ENCODE data around the gene MCTP1.

Gene MCTP1

GRCh38 chr5:95256991-95257390, 27.9 kb downstream of the MCTP1 start:
- in situ Hi-C loops (cut with MboI; ENCODE audit: low pct_unique_long_range_greater_than_20kb, low sequenced_read_pairs, unreplicated experiment): loop anchor here (25.0 kb wide), 1 partner anchor 295 kb away; no protein-coding TSS in a partner anchor
- no peak for TF ChIP-seq CTCF (IDR thresholded peaks at IDR 0.05; ENCODE audit: extremely low read depth, insufficient read depth, missing control alignments)
- no peak for DNase-seq (ENCODE audit: low spot score)

GRCh38 chr5:95256446-95256845, 28.4 kb downstream of the MCTP1 start:
- in situ Hi-C loops (cut with MboI; ENCODE audit: low pct_unique_long_range_greater_than_20kb, low sequenced_read_pairs, unreplicated experiment): loop anchor here (25.0 kb wide), 1 partner anchor 294 kb away; no protein-coding TSS in a partner anchor
- no peak for DNase-seq (ENCODE audit: low spot score)
- no peak for TF ChIP-seq CTCF (IDR thresholded peaks at IDR 0.05; ENCODE audit: extremely low read depth, insufficient read depth, missing control alignments)

GRCh38 chr5:95252801-95253200, 32.1 kb downstream of the MCTP1 start:
- no peak for TF ChIP-seq CTCF (IDR thresholded peaks at IDR 0.05; ENCODE audit: extremely low read depth, insufficient read depth, missing control alignments)
- in situ Hi-C loops (cut with MboI; ENCODE audit: low pct_unique_long_range_greater_than_20kb, low sequenced_read_pairs, unreplicated experiment): loop anchor here (25.0 kb wide), 1 partner anchor 290 kb away; no protein-coding TSS in a partner anchor
- DNase-seq (ENCODE audit: low spot score): no peak

- TF ChIP-seq CTCF (IDR thresholded peaks at IDR 0.05; ENCODE audit: extremely low read depth, insufficient read depth, missing control alignments): no peak
- DNase-seq (ENCODE audit: low spot score): no peak
- in situ Hi-C loops (cut with MboI; ENCODE audit: low pct_unique_long_range_greater_than_20kb, low sequenced_read_pairs, unreplicated experiment): loop anchor here (25.0 kb wide), 1 partner anchor 289 kb away; no protein-coding TSS in a partner anchor
Observed at GRCh38 chr5:95251185-95251584, 33.7 kb downstream of the MCTP1 start.

GRCh38 chr5:95244479-95244878, 40.4 kb downstream of the MCTP1 start:
- DNase-seq (ENCODE audit: low spot score): no peak
- no peak for TF ChIP-seq CTCF (IDR thresholded peaks at IDR 0.05; ENCODE audit: extremely low read depth, insufficient read depth, missing control alignments)
- in situ Hi-C loops (cut with MboI; ENCODE audit: low pct_unique_long_range_greater_than_20kb, low sequenced_read_pairs, unreplicated experiment): no loop called here

GRCh38 chr5:95241635-95242034, 43.3 kb downstream of the MCTP1 start:
- no peak for TF ChIP-seq CTCF (IDR thresholded peaks at IDR 0.05; ENCODE audit: extremely low read depth, insufficient read depth, missing control alignments)
- DNase-seq (ENCODE audit: low spot score): peak; percentile 39
- in situ Hi-C loops (cut with MboI; ENCODE audit: low pct_unique_long_range_greater_than_20kb, low sequenced_read_pairs, unreplicated experiment): no loop called here

GRCh38 chr5:95241161-95241560, 43.7 kb downstream of the MCTP1 start:
- in situ Hi-C loops (cut with MboI; ENCODE audit: low pct_unique_long_range_greater_than_20kb, low sequenced_read_pairs, unreplicated experiment): no loop called here
- no peak for DNase-seq (ENCODE audit: low spot score)
- TF ChIP-seq CTCF (IDR thresholded peaks at IDR 0.05; ENCODE audit: extremely low read depth, insufficient read depth, missing control alignments): no peak
